Thymus (tissue), 14 donors: ENCODE results near the gene CLTB. TPM values are rescaled to one million over a fixed set of nuclear protein-coding genes. Genes with fewer than 3 reads are reported as not detected.
A peak's percentile ranks its signal among the peaks of the same experiment; 100 is the strongest.

Source experiments
- DNase-seq, 9 donors: peaks; one replicate each; pipeline ENCODE4 v3.0.0-alpha.2; 2013; ENCODE audit warnings: low spot score in 9 of 9, low read depth in 6 of 9, missing footprints in 1 of 9
- H3K27ac ChIP-seq, 2 donors: one replicate each; pipeline ENCODE4 v1.5.1; 2013; ENCODE audit warnings: control low read depth in 1 of 2, low read depth in 1 of 2, low read length in 1 of 2, mild to moderate bottlenecking in 1 of 2, moderate library complexity in 1 of 2
- H3K27me3 ChIP-seq, 2 donors: one replicate each; pipeline ENCODE4 v1.5.1; 2013; ENCODE audit warnings: low read length in 1 of 2; ENCODE audit not compliant: control insufficient read depth in 2 of 2, insufficient read depth in 1 of 2
- H3K36me3 ChIP-seq, 2 donors: one replicate each; pipeline ENCODE4 v1.5.1; 2013; ENCODE audit warnings: low read length in 1 of 2, mild to moderate bottlenecking in 1 of 2, moderate library complexity in 1 of 2; ENCODE audit not compliant: control insufficient read depth in 2 of 2, insufficient read depth in 2 of 2
- H3K4me1 ChIP-seq, 2 donors: one replicate each; pipeline ENCODE4 v1.5.1; 2013; ENCODE audit warnings: low read length in 2 of 2; ENCODE audit not compliant: control insufficient read depth in 2 of 2, insufficient read depth in 2 of 2
- H3K4me3 ChIP-seq, 2 donors: one replicate each; pipeline ENCODE4 v1.5.1; 2013; ENCODE audit warnings: low read length in 2 of 2, control low read depth in 1 of 2, mild to moderate bottlenecking in 1 of 2
- H3K9me3 ChIP-seq, 2 donors: one replicate each; pipeline ENCODE4 v1.5.1; 2013; ENCODE audit warnings: low read length in 1 of 2, mild to moderate bottlenecking in 1 of 2; ENCODE audit not compliant: control insufficient read depth in 2 of 2, insufficient read depth in 1 of 2
- WGBS: extraction: QIAGEN DNeasy Blood & Tissue Kit; methylation state at CpG from one replicate; pipeline ENCODE4 v1.1.7; 2013; 5-methylcytosine and 5-hydroxymethylcytosine counted together
- long read RNA-seq, 10 donors: transcript quantifications; one replicate each; lab custom pipeline, GENCODE V29; 2026
- polyA plus RNA-seq: library from polyadenylated mRNA; stranded (reverse); fragments of 200-250 nt; gene quantifications from one replicate; pipeline ENCODE4 v1.2.3, GENCODE V29; 2013
- total RNA-seq: library from RNA; stranded (reverse); fragments of 120-200 nt; gene quantifications from one replicate; pipeline ENCODE4 v1.2.4, GENCODE V29; 2013
- donor health status: healthy.

Gene CLTB
- total RNA-seq, result 93.3 TPM
- 129 TPM for polyA plus RNA-seq
- long read RNA-seq, donor 1, partial matches to known transcripts, result 0 of 2 reads
- long read RNA-seq, donor 1, other reads (novel, unspliced or antisense), result 0 of 2 reads
- long read RNA-seq, donor 2, result 0 reads
- long read RNA-seq, donor 3, transcript CLTB-202 (5 exons, 1,161 nt), result major isoform, 88 of 106 reads
- long read RNA-seq, donor 3, partial matches to known transcripts, result 17 of 106 reads
- long read RNA-seq, donor 3, other reads (novel, unspliced or antisense), result 0 of 106 reads
- long read RNA-seq, donor 4, transcript CLTB-202 (5 exons, 1,161 nt), result major isoform, 39 of 52 reads
- long read RNA-seq, donor 4, partial matches to known transcripts, result 13 of 52 reads
- long read RNA-seq, donor 4, other reads (novel, unspliced or antisense), result 0 of 52 reads
- long read RNA-seq, donor 5, transcript CLTB-202 (5 exons, 1,161 nt), result major isoform, 62 of 93 reads
- long read RNA-seq, donor 5, partial matches to known transcripts, result 31 of 93 reads
- long read RNA-seq, donor 5, other reads (novel, unspliced or antisense), result 0 of 93 reads
- long read RNA-seq, donor 6, transcript CLTB-202 (5 exons, 1,161 nt), result major isoform, 46 of 46 reads
- long read RNA-seq, donor 6, partial matches to known transcripts, result 0 of 46 reads
- long read RNA-seq, donor 6, other reads (novel, unspliced or antisense), result 0 of 46 reads
- long read RNA-seq, donor 7, transcript CLTB-202 (5 exons, 1,161 nt), result major isoform, 22 of 24 reads
- long read RNA-seq, donor 7, partial matches to known transcripts, result 0 of 24 reads
- long read RNA-seq, donor 7, other reads (novel, unspliced or antisense), result 0 of 24 reads
- long read RNA-seq, donor 8, transcript CLTB-202 (5 exons, 1,161 nt), result major isoform, 19 of 20 reads
- long read RNA-seq, donor 8, partial matches to known transcripts, result 0 of 20 reads
- long read RNA-seq, donor 8, other reads (novel, unspliced or antisense), result 0 of 20 reads
- long read RNA-seq, donor 9, transcript CLTB-202 (5 exons, 1,161 nt), result major isoform, 21 of 23 reads
- long read RNA-seq, donor 9, partial matches to known transcripts, result 0 of 23 reads
- long read RNA-seq, donor 9, other reads (novel, unspliced or antisense), result 0 of 23 reads
- long read RNA-seq, donor 10, transcript CLTB-202 (5 exons, 1,161 nt), result major isoform, 41 of 48 reads
- long read RNA-seq, donor 10, partial matches to known transcripts, result 5 of 48 reads
- long read RNA-seq, donor 10, other reads (novel, unspliced or antisense), result 0 of 48 reads

- Histone ChIP-seq H3K4me1 (peaks cover 12 to 22% of the 10 kb centered on the region in 2 donors), H3K4me3 (peak within 1 kb of the TSS; percentile 56 to 65), H3K9me3 (no peaks in the 10 kb centered on the region), H3K27ac (peak within 1 kb of the TSS; percentile 55 to 82), H3K27me3 (no peaks in the 10 kb centered on the region), H3K36me3 (no peaks in the 10 kb centered on the region)
- 4% methylated on average over 107 of the region's 107 CpGs for WGBS
- peak; percentile 30 to 95 (median 84) for DNase-seq
Observed at GRCh38 chr5:176415952-176416924, at the start of gene CLTB. Gene CLTB, minus strand, starts transcription at chr5:176416539. Its CDS starts 176 bp downstream, at chr5:176416363.

- no peak overlapping the region for H3K4me3 ChIP-seq
- H3K9me3 ChIP-seq, result no peaks in the 10 kb centered on the region
- no peaks in the 10 kb centered on the region for H3K4me1 ChIP-seq
- no peak overlapping the region for H3K27ac ChIP-seq
- WGBS, result 96% methylated on average over 7 of the region's 7 CpGs
- no peaks in the 10 kb centered on the region for H3K27me3 ChIP-seq
- peaks cover 6 to 11% of the 10 kb centered on the region in 2 donors for H3K36me3 ChIP-seq
- no peak for DNase-seq
Observed at GRCh38 chr5:176463113-176463764, 46.9 kb upstream of the CLTB start.

- no peak overlapping the region for H3K27ac ChIP-seq
- peaks cover 6 to 9% of the 10 kb centered on the region in 2 donors for H3K36me3 ChIP-seq
- 98% methylated on average over 2 of the region's 2 CpGs for WGBS
- H3K4me1 ChIP-seq, result no peaks in the 10 kb centered on the region
- H3K4me3 ChIP-seq, result no peak overlapping the region
- DNase-seq, result no peak
- no peaks in the 10 kb centered on the region for H3K27me3 ChIP-seq
- no peaks in the 10 kb centered on the region for H3K9me3 ChIP-seq
Observed at GRCh38 chr5:176461349-176461748, 45.0 kb upstream of the CLTB start.

- Histone ChIP-seq H3K4me3 (no peak overlapping the region), H3K36me3 (peaks cover 0 to 5% of the 10 kb centered on the region in 2 donors), H3K27me3 (no peaks in the 10 kb centered on the region), H3K4me1 (no peaks in the 10 kb centered on the region), H3K9me3 (no peaks in the 10 kb centered on the region), H3K27ac (no peak overlapping the region)
- no peak for DNase-seq
- WGBS, result over 99% methylated on average over 3 of the region's 3 CpGs
Observed at GRCh38 chr5:176458904-176459561, 42.7 kb upstream of the CLTB start.

- Histone ChIP-seq H3K9me3 (no peaks in the 10 kb centered on the region), H3K4me1 (no peaks in the 10 kb centered on the region), H3K27ac (no peak overlapping the region), H3K4me3 (no peak overlapping the region), H3K27me3 (no peaks in the 10 kb centered on the region), H3K36me3 (peaks cover 3 to 23% of the 10 kb centered on the region in 2 donors)
- WGBS, result 97% methylated on average over 4 of the region's 4 CpGs
- DNase-seq, result no peak
Observed at GRCh38 chr5:176454724-176455394, 38.5 kb upstream of the CLTB start.

- Histone ChIP-seq H3K27ac (no peak overlapping the region), H3K9me3 (peaks cover 0 to 3% of the 10 kb centered on the region in 2 donors), H3K4me3 (no peak overlapping the region), H3K4me1 (peaks cover 7 to 17% of the 10 kb centered on the region in 2 donors), H3K27me3 (peaks cover 0 to 3% of the 10 kb centered on the region in 2 donors), H3K36me3 (peaks cover 3 to 20% of the 10 kb centered on the region in 2 donors)
- no peak for DNase-seq
- WGBS, result 95% methylated on average over 1 of the region's 1 CpG
Observed at GRCh38 chr5:176450077-176450476, 33.7 kb upstream of the CLTB start.

- peak; percentile 93 to 99 (median 97) for DNase-seq
- Histone ChIP-seq H3K4me1 (peaks cover 7 to 17% of the 10 kb centered on the region in 2 donors), H3K36me3 (peaks cover 3 to 9% of the 10 kb centered on the region in 2 donors), H3K27ac (peak within 1 kb of the TSS; percentile 81 to 94), H3K4me3 (peak within 1 kb of the TSS; percentile 75 to 94), H3K9me3 (peaks cover 0 to 3% of the 10 kb centered on the region in 2 donors), H3K27me3 (peaks cover 0 to 3% of the 10 kb centered on the region in 2 donors)
- under 1% methylated on average over 50 of the region's 50 CpGs for WGBS
Observed at GRCh38 chr5:176447978-176448608, 31.8 kb upstream of the CLTB start, which contains the start of gene FAF2. Gene FAF2, plus strand, starts transcription at chr5:176448385. Its CDS starts 23 bp downstream, at chr5:176448408.
